ENCODE data around the gene SHROOM2.

SHROOM2 gene

GRCh38 chrX:9957743-9958142 is 171.5 kb downstream of the SHROOM2 start:
- no peak for DNase-seq

DNA sequence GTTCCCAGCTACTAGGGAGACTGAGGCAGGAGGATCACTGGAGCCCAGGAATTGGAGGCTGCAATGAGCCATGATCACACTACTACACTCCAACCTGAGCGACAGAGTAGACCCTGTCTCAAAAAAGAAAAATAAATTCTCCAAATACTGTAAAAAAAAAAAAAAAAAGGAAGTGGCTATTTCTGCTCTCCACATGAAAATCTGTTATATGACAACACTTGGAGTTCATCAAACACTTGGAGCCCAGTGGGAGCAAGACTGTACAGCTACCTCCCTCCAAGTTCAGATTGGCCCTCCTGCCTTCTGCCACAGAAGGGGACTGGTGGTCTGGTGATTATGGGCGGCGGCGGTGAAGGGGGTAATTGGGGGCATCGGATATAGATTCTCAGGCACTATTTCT is 172.0 kb downstream of the SHROOM2 start:
- DNase-seq: no peak

DNA sequence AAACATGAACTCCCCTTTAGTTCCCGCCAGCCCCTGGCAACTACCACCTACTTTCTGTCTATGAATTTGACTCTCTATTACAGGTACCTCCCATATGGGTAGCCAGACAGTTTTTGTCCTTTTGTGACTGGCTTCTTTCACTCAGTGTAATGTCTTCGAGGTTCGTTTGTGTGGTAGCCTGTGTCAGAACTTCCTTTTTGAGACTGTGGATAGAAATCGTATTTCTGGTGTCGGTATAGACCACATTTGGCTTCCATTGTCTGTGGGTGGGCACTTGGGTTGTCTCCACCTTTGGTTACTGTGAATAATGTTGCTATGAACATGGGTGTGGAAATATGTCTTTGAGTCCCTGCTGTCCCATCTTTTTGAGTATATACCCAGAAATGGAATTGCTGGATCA is 175.5 kb downstream of the SHROOM2 start:
- DNase-seq: no peak

GRCh38 chrX:9966775-9967408 is 180.7 kb downstream of the SHROOM2 start, which contains the start of gene CLDN34:
Gene CLDN34, plus strand, starts transcription at chrX:9967358. Its CDS starts 0 bp downstream, at chrX:9967358.
- no peak for DNase-seq

DNA sequence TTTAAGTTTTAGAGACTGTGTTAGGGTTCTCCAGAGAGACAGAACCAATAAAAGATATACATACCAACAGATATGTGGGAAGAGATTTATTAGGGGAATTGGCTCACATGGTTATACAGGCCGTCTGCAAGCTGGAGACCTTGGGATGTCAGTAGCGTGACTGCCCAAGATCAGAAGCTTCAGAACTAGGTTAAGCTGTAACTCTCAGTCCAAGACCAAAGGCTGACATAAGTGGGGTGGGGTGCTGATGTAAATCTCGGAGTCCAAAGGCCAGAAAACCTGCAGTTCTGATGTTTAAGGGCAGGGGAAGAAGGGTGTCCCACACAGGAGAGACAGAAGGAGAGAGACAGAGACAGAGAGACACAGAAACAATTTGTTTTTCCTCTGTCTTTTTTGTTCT is 191.4 kb downstream of the SHROOM2 start:
- DNase-seq: no peak

DNA sequence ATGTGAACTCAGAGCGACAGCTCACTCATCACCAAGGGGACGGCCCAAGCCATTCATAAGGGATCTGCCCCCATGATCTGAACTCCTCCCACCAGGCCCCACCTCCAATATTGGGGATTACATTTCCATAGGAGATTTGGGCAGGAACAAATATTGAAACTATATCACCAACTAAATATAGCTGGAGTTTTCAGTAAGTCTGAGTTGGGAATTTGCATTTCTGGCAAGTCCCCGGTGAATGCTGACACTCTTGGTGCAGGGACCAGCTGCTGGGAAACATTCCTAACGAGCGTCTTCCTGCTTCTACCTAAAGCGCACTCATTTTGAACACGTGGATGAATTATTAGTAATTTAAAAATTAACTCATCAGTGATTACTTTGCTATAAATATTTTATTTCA is 194.2 kb downstream of the SHROOM2 start:
- no peak for DNase-seq

DNA sequence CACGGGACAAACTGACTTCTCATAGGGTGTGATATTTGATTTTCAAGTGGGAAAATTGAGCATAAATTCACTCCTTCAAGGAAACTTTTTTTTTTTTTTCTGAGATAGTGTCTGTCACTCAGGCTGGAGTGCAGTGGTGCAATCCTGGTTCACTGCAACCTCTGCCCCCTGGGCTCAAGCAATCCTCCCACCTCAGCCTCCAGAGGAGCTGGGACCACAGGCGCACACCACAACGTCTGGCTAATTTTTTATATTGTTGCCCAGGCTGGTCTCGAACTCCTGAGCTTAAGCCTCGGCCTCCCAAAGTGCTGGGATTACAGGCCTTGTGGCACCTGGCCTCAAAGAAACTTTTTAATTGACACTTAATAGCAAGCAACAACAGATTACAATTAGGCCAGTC is 194.7 kb downstream of the SHROOM2 start:
- no peak for DNase-seq

- DNase-seq: no peak
These were observed 197.2 kb downstream of the SHROOM2 start for GRCh38 chrX:9983441-9983840.

DNA sequence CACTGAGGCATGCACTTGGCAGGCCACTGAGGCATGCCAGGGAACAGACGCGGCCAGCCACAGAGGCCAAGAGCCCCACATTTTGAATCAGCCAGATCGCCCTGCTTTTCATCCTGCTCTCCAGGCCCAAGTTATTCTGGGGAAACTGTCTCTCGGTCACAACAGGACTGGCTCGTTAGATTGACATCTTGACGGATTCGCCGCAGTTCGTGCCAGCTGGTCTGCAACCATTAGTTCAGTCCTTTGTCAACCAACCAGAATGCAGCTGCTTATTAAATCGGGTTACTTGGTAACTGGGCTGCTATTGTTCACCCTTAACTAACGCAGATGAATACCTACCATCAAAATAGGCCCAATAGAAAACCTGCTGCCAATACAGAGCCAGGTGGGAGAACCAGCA is 197.6 kb downstream of the SHROOM2 start:
- no peak for DNase-seq

- DNase-seq: no peak
These were observed 202.5 kb downstream of the SHROOM2 start for GRCh38 chrX:9988762-9989161.

DNA sequence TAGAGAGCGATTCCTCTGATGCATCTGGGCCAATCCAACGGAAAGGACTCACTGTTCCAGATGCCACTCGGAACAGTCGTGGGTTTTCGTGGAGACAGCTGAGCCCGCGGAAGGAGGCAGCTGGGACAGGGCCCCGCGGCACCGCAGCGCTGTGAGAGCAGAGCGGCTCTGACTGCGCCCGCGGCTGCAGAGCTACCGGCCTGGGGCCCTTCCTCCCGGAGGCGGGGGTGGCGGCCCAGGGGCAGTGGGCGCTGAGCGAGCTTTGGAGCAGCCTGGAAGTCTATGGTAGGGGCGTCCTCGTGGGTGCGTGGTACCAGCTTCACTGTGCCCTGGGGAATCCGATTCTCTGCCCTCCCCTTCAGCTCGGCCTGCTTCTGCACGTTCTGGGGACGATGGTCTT is 205.8 kb downstream of the SHROOM2 start:
- DNase-seq: no peak

DNA sequence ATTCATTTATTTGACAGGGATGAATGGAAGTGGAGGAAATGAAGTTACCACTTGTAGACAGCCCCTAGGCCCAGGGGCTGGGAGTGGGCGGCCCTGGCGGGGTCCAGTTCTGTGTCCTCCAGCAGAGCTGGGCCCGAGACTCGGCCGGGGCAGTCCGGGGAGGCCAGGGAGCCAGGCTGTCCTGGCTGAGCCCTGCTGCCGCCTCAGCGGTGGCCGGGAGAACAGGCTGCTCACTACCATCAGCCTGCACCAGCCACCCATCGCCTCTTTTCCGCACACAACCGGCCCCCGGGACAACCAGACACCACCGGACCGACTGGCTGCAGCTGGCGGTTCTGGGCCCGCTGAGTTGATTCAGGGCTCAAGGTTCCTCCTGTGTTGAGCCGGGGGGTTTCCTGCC is 206.5 kb downstream of the SHROOM2 start:
- no peak for DNase-seq

- DNase-seq: peak; percentile 92
These were observed 209.7 kb downstream of the SHROOM2 start for GRCh38 chrX:9995855-9996339.

DNA sequence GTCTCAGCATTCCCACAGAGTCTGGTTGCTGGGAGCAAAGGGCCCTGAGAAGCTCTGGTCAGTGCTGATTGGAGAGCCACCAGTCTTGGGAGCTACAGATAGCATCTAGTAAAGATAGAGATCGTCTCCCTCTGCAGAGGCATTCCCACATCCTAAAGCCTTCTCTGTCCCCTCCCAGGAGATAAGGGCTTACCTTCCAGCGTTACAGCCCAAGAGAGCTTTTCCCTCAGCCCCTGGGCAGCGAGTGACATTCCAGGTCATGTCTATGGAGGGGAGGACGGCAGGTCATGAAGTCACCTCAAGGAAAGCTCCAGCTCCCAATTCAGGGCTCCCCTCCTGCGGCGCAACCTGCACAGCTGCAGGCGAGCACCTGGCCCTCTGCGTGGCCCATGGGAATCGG is 210.8 kb downstream of the SHROOM2 start:
- no peak for DNase-seq

DNA sequence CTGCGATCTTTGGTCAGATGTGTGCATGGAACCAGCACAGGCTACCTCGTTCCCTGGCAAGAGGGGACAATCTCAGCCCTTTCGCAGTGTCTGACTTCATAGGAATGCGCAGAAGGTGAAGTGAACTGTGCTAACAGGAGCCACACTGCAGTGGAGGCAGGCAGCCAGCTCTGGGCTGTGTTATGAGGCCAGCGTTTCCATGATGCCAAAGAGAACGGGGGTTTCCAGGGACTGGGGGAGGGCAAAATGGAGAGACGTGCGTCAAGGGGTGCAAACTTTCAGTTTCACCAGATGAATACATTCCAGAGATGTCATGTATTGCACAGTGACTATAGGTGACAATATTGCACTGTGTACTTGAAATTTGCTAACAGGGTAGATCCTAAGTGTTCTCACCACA is 211.3 kb downstream of the SHROOM2 start:
- peak; percentile 85 for DNase-seq
